Measurements from ENCODE around the gene PTPRZ1. TPM values are rescaled to one million over a fixed set of nuclear protein-coding genes. Genes with fewer than 3 reads are reported as not detected.

The PTPRZ1 gene
- total RNA-seq, 1 experiment from 2014 or later = 74.2 TPM

GRCh38 chr7:122054393-122054792, 181.4 kb downstream of the PTPRZ1 start:
- no peak overlapping the region for H3K56ac ChIP-seq (ENCODE audit: insufficient read length, low read depth, low read length)
- no peak overlapping the region for H3K4me2 ChIP-seq (ENCODE audit: insufficient read depth, insufficient read length, low read length)
- H2AK5ac ChIP-seq (ENCODE audit: insufficient read length, low read length) = no peak overlapping the region
- H3K14ac ChIP-seq (ENCODE audit: insufficient read depth, low read length) = no peak overlapping the region
- no peaks in the 10 kb centered on the region for H3K79me2 ChIP-seq (ENCODE audit: insufficient read depth, low read length)
- no peak overlapping the region for H3K9ac ChIP-seq (ENCODE audit: extremely low read depth, insufficient read length, low read length)
- Mint-ChIP-seq H3K27me3 (ENCODE audit: low read depth) (no peaks in the 10 kb centered on the region), H3K27ac (no peak overlapping the region), H3K4me1 (peaks cover 11 to 18% of the 10 kb centered on the region in 2 experiments), H3K9me3 (no peaks in the 10 kb centered on the region), H3K4me3 (no peak overlapping the region), H3K36me3 (ENCODE audit: insufficient read depth in 1 of 3, low read depth in 3 of 3) (peaks cover 34 to 62% (median 60%) of the 10 kb centered on the region in 3 experiments)
- H2BK12ac ChIP-seq (ENCODE audit: insufficient read length, low read depth, low read length) = no peak overlapping the region
- no peaks in the 10 kb centered on the region for H4K20me1 ChIP-seq (ENCODE audit: control insufficient read depth, insufficient read depth, insufficient read length)
- no peak overlapping the region for H4K8ac ChIP-seq (replicated peaks; ENCODE audit: insufficient read length, low read depth, low read length)
- no peaks in the 10 kb centered on the region for H3K23me2 ChIP-seq (ENCODE audit: insufficient read length, low read depth, low read length, poor library complexity, severe bottlenecking)
- no peak overlapping the region for H3K18ac ChIP-seq (ENCODE audit: insufficient read length, low read depth, low read length)
- no peak for DNase-seq
- no peak overlapping the region for H2AFZ ChIP-seq (ENCODE audit: low read length)
- no peak overlapping the region for H3T11ph ChIP-seq (ENCODE audit: low read length)
- no peak overlapping the region for H4K91ac ChIP-seq (ENCODE audit: insufficient read length, low read depth, low read length)
- H2BK15ac ChIP-seq (ENCODE audit: low read depth, low read length) = no peak overlapping the region
- H3K79me1 ChIP-seq (ENCODE audit: insufficient read depth, low read depth, low read length, poor library complexity, severe bottlenecking) = no peaks in the 10 kb centered on the region
- H2BK5ac ChIP-seq (ENCODE audit: insufficient read length, low read length) = no peak overlapping the region
- H3K4ac ChIP-seq (ENCODE audit: low read depth, low read length) = no peak overlapping the region
- no peak overlapping the region for H3K27ac ChIP-seq (ENCODE audit: insufficient read length, low read depth, low read length)
- H2BK120ac ChIP-seq (ENCODE audit: low read depth, low read length, poor library complexity, severe bottlenecking) = no peak overlapping the region
- no peak for TF ChIP-seq CTCF (conservative IDR thresholded peaks at IDR 0.05)
- H3K4me1 ChIP-seq (ENCODE audit: insufficient read depth, low read length) = no peaks in the 10 kb centered on the region
- H3K23ac ChIP-seq (ENCODE audit: insufficient read length, low read depth, low read length) = no peak overlapping the region
- no peak overlapping the region for H2BK20ac ChIP-seq (ENCODE audit: low read depth, low read length, poor library complexity, severe bottlenecking)
- no peaks in the 10 kb centered on the region for H3K27me3 ChIP-seq (ENCODE audit: insufficient read depth, low read length)
- H4K5ac ChIP-seq (ENCODE audit: insufficient read length, low read depth, low read length) = no peak overlapping the region
- WGBS (ENCODE audit: extremely low coverage, insufficient read length, low lambda C conversion rate) = no CpG with 5 or more reads among the region's 1 CpG
- no peaks in the 10 kb centered on the region for H3K9me3 ChIP-seq (ENCODE audit: control insufficient read depth, low read depth, low read length)
